Left ventricle myocardium inferior (tissue), 1 donor: ENCODE data around the gene LENG8. TPM values are rescaled to one million over a fixed set of nuclear protein-coding genes. Genes with fewer than 3 reads are reported as not detected.

ENCODE experiments used
- DNase-seq: peaks from one replicate; pipeline ENCODE4 v3.0.0-alpha.2; 2020
- H3K27ac ChIP-seq: fragments of 200-600 bp; replicated peaks from 2 replicates; pipeline ENCODE4 v1.8.0; 2021
- H3K27me3 ChIP-seq: fragments of 200-600 bp; 2 replicates; pipeline ENCODE4 v1.8.0; 2021; ENCODE audit warnings: low read depth
- H3K36me3 ChIP-seq: fragments of 200-600 bp; 2 replicates; pipeline ENCODE4 v1.8.0; 2021
- H3K4me1 ChIP-seq: fragments of 200-600 bp; 2 replicates; pipeline ENCODE4 v1.8.0; 2021
- H3K4me3 ChIP-seq: fragments of 200-600 bp; 2 replicates; pipeline ENCODE4 v1.8.0; 2021; ENCODE audit warnings: mild to moderate bottlenecking, moderate library complexity
- H3K9me3 ChIP-seq: fragments of 200-600 bp; replicated peaks from 2 replicates; pipeline ENCODE4 v1.8.0; 2021
- CTCF ChIP-seq: fragments of 200-600 bp; IDR thresholded peaks from 2 replicates; pipeline ENCODE4 v1.8.0; 2021; ENCODE audit warnings: antibody characterized with exemption, mild to moderate bottlenecking, borderline replicate concordance
- intact Hi-C: fragments of 100-400 bp; cut with micrococcal nuclease; formaldehyde crosslinking; loops from one replicate; pipeline ENCODE4 v1.11.0; 2022
- total RNA-seq: library from RNA; stranded (reverse); fragmentation: NEBNext Ultra II Directional; extraction: Animal tissue kit (Norgen Biotek cat#: 25700); gene quantifications from one replicate; pipeline ENCODE4 v1.2.1, GENCODE V29; 2021
- donor health status: DM: no; HTN: yes; CAD: no; lungs with severe emphysema.

LENG8 gene
- total RNA-seq, 1 donor from 2014 or later, result 66.0 TPM

- peaks cover 88% of the 10 kb centered on the region for H3K27me3 ChIP-seq
- H3K27ac ChIP-seq, result peak overlapping the region; percentile 51
- H3K36me3 ChIP-seq, result no peaks in the 10 kb centered on the region
- no peak for TF ChIP-seq CTCF
- DNase-seq, result no peak
- H3K9me3 ChIP-seq, result no peaks in the 10 kb centered on the region
- intact Hi-C loops, result no loop called here
- peaks cover 42% of the 10 kb centered on the region for H3K4me1 ChIP-seq
- H3K4me3 ChIP-seq, result peak overlapping the region; percentile 58
These were observed 32.9 kb upstream of the LENG8 start for GRCh38 chr19:54415901-54416673.

DNA sequence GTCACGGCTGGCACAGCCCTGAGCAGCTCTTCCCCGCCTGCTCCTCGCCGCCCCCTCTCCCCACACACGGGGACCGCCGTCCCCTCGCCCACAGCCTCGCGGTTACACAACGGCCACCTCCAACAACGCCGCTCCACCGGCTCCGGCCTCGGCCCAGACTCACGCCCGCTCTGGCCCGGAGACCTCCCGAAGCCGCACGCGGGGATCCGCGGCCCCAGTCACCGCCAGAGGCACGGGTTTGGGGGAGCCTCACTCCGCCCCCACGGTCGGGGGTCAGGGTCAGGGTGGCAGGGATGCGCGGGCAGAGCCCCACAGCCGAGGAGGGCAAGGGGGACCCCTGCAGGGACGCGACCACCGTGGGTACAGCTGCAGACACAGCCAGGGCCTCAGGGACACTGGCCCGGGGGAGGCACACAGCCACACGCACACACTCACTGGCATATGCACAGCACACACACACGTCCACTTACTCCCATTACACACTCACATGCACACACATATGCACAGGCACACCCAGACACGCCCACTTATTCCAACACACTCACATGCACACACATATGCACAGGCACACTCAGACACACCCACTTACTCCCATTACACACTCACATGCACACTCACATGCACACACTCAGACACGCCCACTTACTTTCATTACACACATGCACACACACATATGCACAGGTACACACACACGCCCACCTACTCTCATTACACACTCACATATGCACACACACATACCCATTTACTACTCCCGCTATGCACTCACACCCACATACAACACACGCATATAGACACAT, 32.1 kb upstream of the LENG8 start:
- Histone ChIP-seq H3K36me3 (no peaks in the 10 kb centered on the region), H3K27ac (peak overlapping the region; percentile 51), H3K4me3 (peak overlapping the region; percentile 58), H3K4me1 (peaks cover 44% of the 10 kb centered on the region), H3K27me3 (peaks cover 90% of the 10 kb centered on the region), H3K9me3 (no peaks in the 10 kb centered on the region)
- intact Hi-C loops, result no loop called here
- no peak for DNase-seq
- no peak for TF ChIP-seq CTCF

- Histone ChIP-seq H3K27me3 (peaks cover 91% of the 10 kb centered on the region), H3K27ac (peak overlapping the region; percentile 75), H3K4me3 (peak overlapping the region; percentile 23), H3K4me1 (peaks cover 44% of the 10 kb centered on the region), H3K36me3 (no peaks in the 10 kb centered on the region), H3K9me3 (no peaks in the 10 kb centered on the region)
- intact Hi-C loops, result no loop called here
- DNase-seq, result no peak
- TF ChIP-seq CTCF, result no peak
These were observed 30.7 kb upstream of the LENG8 start for GRCh38 chr19:54418030-54418929.

DNA sequence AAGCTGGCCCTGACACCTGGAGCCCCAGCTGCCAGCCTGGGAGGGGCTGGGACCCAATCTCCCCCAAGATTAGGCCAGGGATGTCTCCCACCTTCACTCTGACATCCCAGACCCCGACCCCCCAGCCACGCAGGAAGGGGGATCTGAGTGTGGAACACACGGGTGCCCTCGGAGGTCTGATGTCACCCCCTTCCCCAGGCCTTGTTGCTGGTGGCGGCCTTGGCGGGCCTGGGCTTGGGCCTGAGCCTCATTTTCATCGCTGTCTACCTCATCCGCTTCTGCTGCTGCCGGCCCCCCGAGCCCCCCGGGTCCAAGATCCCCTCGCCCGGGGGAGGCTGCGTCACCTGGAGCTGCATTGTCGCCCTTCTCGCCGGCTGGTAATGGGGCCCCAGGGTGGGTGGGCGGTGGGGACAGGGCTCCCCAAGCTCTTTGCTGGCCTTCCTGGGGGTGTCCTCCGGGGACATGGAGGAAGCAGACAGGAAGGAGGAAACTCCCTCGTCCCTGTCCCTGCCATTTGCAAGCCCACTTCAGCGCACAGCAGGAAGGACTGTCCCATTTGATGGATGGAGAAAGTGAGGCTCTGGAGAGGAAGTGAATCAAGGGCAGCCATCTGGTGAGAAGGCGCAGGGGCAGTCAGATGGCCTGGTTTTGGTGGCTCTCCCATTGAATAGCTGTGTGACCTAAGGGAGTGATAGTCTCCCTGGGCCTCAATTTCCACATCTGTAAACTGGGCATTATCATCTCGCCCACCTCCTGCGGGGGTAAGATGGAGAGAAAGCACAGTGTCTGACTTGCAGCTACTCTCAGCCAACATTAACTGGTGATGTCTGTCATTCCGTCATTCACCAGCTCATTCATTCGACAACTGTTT, 29.8 kb upstream of the LENG8 start:
- Histone ChIP-seq H3K4me1 (peaks cover 44% of the 10 kb centered on the region), H3K4me3 (peak overlapping the region; percentile 23), H3K27me3 (peaks cover 99% of the 10 kb centered on the region), H3K36me3 (no peaks in the 10 kb centered on the region), H3K9me3 (no peaks in the 10 kb centered on the region), H3K27ac (peak overlapping the region; percentile 75)
- no peak for TF ChIP-seq CTCF
- DNase-seq, result no peak
- intact Hi-C loops, result no loop called here
